Fibroblast of upper back skin (primary cell): Measurements from ENCODE around the gene RAVER2.
"Not testable (repeated sequence)": the region's sequence is repeated elsewhere in the genome, so short reads cannot be mapped to it uniquely, and the experiment has no call there.

ENCODE experiments used
- DNase-seq: peaks from one replicate; pipeline ENCODE4 v3.0.0-alpha.2; 2013

The RAVER2 gene

DNA sequence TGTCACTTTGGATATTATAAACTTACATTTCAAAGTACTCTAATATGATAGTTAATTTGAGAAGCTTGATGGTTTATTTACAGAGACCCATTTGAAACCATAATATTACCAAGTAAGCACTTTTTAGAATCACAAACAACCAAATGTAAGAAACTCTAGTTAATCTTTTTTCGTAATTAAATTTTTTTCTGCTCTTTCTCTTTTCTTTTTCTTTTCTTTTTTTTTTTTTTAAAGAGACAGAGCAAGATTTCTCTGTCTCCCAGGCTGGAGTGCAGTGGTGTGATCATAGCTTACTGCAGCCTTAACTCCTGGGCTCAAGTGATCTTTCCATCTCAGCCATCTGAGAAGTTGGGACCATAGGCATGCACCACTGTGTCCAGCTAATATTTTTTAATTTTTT is 5.2 kb downstream of the RAVER2 start:
- DNase-seq: no peak

DNA sequence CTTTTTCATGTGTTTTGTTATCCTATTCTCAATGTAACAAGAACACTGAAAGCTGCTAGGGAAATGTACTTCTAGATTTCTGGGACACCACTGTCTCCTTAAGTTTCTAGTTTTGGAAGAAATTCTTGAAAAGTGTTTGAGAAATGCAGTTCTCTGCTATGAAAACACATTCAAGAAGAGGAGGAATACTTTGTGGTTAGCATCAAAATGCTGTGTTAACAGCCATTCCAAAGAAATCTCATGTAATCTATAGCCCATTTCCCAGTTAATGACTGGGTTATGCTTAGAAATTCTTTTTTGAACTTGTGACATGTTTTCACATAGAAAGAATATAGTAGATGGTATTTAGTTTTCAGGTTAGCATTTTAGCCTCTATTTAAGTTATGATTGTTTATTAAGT is 6.0 kb downstream of the RAVER2 start:
- peak; percentile 40 for DNase-seq

DNA sequence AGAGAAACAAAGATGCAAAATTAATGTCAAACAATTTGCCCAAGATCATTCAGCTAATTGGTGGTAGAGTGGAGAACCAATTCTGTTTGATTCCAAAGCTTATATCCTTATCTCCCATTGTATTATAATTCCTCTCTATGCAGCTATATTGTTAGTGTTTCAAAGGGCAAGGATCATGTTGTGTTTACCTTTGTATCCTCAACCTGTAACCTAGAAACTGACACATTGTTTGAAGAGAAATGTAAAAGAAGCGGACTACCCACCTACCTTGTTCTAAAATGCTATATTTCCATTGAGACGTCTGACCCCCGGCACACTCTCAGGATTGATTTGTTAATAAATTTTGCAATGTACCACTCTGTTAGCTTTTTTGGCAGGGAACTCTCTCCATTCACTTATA is 9.3 kb downstream of the RAVER2 start:
- no peak for DNase-seq

DNA sequence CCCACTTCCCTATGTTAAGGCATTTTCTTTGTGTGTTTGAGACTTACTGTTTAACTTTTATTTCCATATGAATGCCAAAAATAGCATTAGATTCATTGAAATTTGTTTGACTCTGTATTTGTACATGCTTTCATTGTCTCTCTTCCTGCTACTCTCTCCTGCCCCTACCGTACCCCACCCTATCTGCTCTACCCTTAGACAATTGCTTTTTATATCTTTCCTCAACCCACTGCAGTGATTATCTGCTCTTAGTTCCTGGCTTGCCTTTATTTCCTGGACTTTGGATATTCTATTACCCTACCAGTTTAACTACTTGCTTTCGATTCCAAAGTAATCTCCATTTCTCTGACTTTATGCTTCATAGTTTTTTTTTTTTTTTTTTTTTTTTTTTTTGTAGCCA is 10.5 kb downstream of the RAVER2 start:
- no peak for DNase-seq

DNA sequence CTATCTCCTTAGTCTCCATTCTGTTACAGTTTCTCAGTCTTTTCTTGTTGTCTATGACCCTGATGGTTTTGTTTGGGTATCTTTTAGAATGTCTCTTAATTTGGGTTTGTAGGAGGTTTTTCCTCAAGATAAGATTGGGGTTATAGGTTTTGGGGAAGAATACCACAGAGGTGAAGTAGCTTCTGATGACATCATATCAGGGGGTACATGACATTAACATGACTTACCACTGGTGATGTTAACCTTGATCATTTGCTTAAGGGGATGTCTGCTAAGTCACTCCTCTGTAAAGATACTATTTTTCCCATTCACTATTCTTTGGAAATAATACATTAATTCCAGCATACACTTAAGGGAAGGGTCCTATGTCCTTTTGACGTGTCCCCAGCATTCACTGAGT is 11.9 kb downstream of the RAVER2 start:
- no peak for DNase-seq

DNA sequence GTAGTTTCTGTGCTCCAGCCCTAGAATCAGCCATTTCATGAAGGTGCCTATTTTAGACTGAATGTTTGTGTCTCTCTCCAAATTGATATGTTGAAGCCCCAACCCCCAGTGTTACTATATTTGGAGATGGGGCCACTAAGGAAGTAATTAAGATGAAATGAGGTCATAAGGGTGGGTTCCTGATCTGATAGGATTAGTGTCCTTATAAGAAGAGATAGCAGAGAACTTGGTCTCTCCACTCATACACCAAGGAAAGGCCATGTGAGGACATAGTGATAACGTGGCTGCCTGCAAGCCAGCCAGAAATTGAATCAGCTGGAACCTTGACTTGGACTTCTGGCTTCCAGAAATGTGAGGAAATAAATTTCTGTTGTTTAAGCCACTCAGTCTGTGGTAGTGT is 12.3 kb downstream of the RAVER2 start:
- no peak for DNase-seq

DNA sequence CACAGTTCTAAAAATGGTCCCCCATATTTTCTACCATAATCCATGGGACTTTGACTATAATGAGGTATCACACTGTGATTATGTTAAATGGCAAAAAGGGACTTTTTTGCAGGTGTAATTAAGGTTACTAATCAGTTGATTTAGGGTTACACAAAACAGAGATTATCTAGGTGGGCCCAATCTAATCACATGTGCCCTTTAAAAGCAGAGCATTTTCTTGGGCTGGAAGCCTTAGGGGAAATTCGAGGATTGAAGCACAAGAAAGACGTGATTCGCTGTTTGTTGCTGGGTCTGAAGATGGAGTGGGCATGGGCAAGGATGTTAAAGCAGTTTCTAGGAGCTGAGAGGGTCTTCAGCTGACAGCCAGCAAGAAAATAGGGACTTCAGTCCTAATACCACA is 13.4 kb downstream of the RAVER2 start:
- no peak for DNase-seq

DNA sequence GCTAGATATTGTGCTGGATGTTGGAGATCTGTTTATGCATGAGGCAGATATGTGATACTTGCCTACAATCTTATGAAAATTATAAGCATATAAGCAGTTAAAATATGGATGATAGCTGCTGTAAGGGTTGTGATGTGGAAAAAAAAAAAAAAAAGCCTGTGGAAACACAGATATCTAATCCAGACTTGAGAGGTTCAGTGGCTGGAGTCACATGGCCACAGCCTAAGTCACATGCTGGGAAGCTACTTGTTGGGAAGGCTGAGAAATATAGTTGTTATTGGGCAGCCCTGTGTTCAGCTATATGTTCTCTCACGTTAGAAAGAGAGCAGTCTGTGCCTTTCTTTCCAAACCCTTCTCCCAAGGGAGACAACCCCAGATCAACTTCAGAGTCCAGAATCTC is 15.1 kb downstream of the RAVER2 start:
- no peak for DNase-seq

DNA sequence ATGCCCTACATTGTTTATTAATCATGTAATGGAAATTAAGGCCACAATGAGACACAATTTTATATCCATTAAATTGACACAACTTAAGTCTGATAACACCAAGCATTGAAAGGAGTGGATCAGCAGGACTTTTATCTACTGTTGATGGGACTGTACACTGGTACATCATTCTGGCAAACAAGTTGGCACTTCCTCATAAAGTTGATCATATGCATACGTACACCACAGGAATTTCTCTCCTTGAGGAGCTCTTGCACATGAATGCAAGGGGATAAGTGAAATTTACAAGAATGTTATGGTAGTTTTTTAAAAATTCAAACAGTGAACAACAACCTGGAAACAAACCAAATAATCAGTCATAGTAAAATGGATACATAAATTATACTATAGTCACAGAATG is 20.1 kb downstream of the RAVER2 start:
- no peak for DNase-seq

DNA sequence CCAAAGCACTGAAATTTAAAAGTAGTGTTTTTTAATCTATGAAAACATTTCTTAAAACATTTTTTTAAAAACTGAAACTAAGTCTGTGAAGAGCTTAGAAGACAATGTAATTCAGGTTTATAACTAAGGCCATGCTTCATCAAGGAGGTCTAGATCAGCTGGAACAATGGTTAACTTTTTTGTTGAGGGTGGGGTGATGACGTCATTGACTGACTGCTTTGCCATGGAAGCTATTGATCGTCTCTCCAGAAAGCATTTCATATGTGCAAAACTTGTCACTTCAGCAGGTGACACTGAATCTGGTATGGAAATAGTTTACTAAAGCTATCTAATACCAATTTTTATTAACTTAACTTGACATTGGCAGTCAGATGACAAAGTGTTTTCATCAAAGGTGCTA is 21.0 kb downstream of the RAVER2 start:
- DNase-seq: no peak

DNA sequence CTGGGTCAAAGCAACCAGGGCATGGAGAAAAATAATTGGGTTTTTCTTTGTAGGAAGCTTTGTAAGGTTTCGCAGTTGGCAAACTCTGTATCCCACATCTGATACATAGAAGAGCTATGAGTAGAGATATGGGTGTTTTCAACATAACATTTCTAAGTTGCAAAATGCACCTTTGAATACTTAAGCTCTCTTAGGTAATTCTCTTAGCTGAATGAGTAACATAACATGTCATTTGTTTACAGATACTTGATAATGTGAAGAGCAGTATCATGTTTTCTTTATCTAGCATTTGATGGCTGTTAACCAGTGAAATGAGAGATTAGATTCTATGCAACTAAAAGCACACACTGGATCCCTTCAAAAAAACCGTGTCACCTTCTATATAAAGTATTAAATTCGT is 21.6 kb downstream of the RAVER2 start:
- DNase-seq: no peak

DNA sequence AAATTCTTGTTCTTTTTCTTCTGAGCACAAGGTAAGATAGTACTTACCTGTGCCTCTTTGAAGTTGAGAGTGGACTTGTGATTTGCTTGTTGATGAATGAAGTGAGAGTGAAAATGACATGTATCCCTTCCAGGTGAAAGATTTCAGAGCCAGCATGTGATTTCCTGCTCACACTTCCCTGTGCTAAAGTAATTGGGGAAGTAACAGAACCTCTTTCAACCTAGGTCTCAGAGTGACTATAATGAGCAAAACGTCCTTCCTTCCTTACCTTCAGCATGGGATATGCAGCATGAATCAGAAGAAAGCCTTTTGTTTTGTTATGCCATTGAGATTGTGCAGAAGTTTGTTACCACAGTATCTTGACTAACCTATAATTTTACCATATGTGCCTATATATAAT is 24.6 kb downstream of the RAVER2 start:
- DNase-seq: no peak

DNA sequence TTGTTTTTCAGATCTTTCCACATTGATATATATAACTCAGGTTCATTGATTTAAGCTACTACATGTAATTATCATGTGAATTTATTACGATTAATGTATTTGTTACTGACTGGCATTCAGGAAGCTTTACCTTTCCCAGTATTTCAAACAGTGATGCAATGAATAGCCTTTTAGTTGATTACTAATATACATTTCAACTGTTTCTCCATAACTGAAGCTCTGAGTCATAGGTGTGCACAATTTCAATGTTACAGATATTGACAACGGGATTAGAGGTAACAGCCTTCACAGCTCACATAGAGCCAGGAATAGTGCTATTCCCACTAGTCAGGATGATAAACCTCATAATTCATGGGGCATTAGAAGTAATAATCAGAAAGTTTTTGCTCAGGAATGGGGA is 25.1 kb downstream of the RAVER2 start:
- DNase-seq: no peak

DNA sequence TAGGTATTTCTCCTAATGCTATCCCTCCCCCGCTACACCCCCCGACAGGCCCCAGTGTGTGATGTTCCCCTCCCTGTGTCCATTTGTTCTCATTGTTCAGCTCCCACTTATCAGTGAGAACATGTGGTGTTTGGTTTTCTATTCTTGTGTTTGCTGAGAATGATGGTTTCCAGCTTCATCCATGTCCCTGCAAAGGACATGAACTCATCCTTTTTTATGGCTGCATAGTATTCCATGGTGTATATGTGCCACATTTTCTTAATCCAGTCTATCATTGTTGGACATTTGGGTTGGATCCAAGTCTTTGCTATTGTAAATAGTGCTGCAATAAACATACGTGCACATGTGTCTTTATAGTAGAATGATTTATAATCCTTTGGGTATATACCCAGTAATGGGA is 28.4 kb downstream of the RAVER2 start:
- DNase-seq: not testable (repeated sequence)

DNA sequence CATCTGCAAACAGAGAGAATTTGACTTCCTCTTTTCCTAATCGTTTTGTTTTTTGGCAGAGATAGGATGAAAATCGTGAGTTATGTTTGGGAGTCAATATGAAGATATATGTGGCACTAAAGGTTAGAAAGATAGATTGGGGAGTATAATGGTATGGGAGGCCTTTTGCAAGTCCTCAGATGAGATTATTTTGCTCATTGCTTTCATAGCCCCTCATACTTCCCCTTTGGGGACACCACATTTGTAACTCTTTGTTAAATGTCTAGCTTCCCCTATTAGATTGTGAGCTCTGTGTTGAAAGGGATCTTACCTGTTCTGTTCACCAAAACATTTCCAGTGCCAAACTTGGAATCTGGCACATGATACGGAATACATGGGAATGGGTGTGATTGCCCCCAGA is 30.2 kb downstream of the RAVER2 start:
- no peak for DNase-seq

DNA sequence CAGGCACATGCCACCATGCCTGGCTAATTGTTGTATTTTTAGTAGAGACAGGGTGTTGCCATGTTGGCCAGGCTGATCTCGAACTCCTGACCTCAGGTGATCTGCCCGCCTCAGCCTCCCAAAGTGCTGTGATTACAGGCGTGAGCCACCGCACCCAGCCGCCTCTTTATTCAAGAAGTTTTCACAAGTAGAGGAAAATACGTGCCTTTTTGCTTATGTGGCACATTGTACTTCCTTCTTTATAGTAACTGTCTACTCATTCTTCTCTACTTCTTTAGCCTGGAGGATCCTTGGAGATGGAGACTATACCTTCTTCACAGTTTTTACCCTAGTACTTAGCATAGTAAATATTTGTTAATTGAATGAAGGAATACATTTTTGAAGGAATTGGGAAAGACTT is 37.2 kb downstream of the RAVER2 start:
- DNase-seq: not testable (repeated sequence)

DNA sequence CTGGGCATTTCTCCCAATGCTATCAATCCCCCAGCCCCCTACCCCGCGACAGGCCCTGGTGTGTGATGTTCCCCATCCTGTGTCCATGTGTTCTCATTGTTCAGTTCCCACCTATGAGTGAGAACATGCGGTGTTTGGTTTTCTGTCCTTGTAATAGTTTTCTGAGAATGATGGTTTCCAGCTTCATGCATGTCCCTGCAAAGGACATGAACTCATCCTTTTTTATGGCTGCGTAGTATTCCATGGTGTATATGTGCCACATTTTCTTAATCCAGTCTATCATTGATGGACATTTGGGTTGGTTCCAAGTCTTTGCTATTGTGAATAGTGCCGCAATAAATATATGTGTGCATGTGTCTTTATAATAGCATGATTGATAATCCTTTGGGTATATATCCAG is 38.0 kb downstream of the RAVER2 start:
- not testable (repeated sequence) for DNase-seq

DNA sequence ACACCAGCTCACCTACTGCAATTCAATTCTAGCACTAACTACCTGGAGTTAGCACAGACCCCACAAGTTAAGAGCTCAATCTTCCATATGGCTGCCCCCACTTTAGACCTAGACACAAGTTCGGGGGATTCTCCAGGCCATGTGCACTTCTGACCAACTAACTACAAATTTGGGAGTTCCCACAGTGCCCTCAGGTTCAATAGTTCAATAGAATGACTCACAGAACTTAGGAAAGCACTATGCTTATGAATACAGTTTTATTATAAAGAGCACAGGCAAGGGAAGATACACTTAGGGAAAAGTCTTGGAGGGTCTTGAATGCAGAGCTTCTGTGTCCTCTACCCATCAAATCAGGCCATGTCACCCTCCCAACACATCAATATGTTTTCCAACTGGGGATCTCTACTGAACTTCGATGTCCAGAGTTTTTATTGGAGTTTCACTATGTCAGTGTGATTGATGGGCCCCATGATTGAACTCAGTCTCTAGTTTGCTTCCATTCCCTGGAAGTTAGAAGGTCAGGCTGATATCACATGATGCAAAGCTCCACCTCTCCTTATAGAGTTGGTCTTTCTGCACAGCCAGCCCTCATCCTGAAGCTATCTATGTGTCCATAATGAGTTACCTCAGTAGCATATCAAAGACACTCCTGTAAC is 46.1 kb downstream of the RAVER2 start:
- DNase-seq: no peak

DNA sequence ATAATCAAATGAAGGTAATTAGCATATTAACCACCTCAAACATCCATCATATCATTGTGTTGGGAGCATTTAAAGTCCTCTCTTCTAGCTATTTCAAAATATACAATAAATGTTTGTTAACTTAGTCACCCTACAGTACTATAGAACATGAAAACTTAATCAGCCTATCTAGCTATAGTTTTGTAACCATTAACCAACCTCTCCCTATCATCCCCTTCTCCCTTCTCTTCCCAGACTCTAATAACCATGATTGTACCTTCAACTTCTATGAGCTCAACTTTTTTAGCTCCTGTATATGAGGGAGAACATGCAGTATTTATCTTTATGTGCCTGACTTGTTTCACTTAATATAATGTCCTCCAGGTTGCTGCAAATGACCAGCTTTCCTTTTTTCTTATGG is 54.0 kb downstream of the RAVER2 start:
- DNase-seq: no peak

DNA sequence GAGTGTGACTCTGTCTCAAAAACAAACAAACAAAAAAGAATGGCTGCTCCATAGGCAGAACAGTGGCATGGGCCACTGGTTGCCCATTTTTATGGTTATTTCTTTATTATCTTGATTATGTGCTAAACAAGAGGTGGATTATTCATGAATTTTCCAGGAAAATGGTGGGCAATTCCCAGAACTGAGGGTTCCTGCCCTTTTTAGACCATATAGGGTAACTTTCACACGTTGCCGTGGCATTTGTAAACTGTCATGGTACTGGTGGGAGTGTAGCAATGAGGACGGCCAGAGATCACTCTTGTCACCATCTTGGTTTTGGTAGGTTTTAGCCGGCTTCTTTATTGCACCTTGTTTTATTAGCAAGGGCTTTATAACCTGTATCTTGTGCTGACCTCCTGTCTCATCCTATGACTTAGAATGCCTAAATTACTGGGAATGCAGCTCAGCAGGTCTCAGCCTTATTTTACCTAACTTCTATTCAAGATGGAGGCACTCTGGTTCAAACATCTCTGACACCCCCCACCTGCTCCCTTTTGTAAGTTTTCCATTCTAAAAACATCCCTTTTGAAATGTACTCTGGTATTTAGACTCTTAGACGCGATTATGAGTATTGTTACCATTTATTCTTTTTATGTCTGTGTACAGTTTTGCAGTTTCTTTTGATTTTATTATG is 57.1 kb downstream of the RAVER2 start:
- no peak for DNase-seq

DNA sequence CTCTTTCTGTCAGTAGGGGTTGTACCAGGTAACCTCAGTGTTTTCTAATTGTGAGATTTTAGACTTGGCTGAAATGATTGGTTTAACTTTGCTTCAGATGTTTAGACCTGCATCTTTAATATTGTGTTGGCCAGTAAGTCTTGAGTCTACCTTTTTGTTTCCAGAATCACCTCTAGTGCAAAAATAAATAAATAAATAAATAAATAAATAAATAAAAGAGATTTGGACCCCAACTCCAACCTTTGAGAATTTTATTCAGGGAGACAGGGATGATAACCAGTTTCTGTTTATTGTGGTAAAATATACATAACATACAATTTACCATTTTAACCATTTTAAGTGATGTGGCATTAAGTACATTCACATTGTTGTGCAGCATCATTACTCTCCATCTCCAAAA is 64.4 kb downstream of the RAVER2 start:
- no peak for DNase-seq

DNA sequence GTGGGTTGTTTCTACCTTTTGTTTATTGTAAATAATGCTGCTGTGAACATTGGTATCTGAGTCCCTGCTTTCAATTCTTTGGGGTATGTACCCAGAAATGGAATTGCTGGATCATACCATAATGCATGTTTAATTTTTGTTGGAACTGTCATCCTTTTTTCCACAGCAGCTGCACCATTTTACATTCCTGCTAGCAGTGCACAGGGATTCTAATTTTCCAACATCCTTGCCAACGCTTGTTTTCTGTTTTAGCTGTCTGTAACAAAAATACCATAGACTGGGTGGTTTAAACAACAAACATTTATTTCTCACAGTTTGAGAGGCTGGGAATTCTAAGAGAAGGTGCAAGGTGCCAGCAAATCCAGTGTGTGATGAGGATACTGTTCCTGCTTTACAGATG is 65.1 kb downstream of the RAVER2 start:
- no peak for DNase-seq

DNA sequence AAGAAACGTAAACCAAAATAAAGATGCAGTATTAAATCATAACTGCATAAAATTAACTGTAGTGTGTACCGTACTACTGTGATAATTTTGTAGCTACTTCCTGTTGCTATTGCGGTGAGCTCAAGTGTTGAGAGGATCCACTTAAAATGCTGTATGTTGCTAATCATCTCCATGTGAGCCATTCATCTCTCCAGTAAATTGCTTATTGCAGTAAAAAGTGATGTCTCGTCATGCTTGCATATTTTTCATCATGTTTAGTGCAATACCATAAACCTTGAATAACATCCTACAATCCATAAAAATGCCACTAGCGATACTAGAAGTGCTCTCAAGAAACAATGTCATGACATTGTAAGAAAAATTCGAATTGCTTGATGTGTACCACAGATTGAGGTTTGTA is 66.3 kb downstream of the RAVER2 start:
- peak; percentile 23 for DNase-seq

DNA sequence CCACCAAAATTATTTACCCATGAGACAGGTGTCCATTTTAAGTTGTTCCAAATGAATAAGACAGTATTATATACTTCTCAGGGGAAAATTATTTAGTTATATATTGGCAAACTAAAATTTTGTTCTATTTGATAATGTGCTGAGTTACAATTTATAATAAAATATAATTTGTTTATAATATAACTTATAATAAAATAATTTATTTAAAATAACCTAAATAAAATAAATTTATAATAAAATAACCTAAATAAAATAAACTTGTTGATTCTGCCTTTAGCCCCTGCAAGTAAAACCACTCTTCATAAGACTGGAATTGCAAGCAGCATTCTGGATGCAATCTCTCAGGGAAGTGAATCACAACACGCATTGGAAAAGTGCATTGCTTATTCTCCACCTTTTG is 69.6 kb downstream of the RAVER2 start:
- no peak for DNase-seq

DNA sequence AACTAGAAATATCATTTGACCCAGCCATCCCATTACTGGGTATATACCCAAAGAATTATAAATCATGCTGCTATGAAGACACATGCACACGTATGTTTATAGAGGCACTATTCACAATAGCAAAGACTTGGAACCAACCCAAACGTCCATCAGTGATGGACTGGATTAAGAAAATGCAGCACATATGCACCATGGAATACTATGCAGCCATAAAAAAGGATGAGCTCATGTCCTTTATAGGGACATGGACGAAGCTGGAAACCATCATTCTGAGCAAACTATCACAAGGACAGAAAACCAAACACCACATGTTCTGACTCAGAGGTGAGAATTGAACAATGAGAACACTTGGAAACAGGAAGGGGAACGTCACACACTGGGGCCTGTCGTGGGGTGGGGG is 72.5 kb downstream of the RAVER2 start:
- DNase-seq: not testable (repeated sequence)
